Measurements from ENCODE around the gene ITGAL. TPM values are rescaled to one million over a fixed set of nuclear protein-coding genes. Genes with fewer than 3 reads are reported as not detected.
"Not testable (repeated sequence)": the region's sequence is repeated elsewhere in the genome, so short reads cannot be mapped to it uniquely, and the experiment has no call there.

The ITGAL gene
- total RNA-seq, 2 experiments from 2014 or later: 458 to 471 TPM

GRCh38 chr16:30519120-30520049 lies 46.8 kb downstream of the ITGAL start:
- DNase-seq (peak; percentile 54), ATAC-seq (peak; percentile 47)
- H3K4me3 Mint-ChIP-seq: no peak overlapping the region
- peaks cover 40% of the 10 kb centered on the region for H3K4me1 Mint-ChIP-seq (ENCODE audit: low read depth)
- peaks cover 71% of the 10 kb centered on the region for H3K36me3 Mint-ChIP-seq (ENCODE audit: low read depth)
- H3K9me3 Mint-ChIP-seq (ENCODE audit: insufficient read depth): no peaks in the 10 kb centered on the region
- H3K27me3 Mint-ChIP-seq (ENCODE audit: low read depth): no peaks in the 10 kb centered on the region
- ChIA-PET CTCF (interaction anchor here (0.8 to 3.0 kb wide), 3 partner anchors 89 to 96 kb away, joined by 3 to 10 read pairs (median 3); partner anchors contain the start of gene DCTPP1), POLR2A (interaction anchor here (0.6 to 3.6 kb wide), 7 partner anchors 9 to 176 kb away, joined by 3 to 18 read pairs (median 4); partner anchors contain the start of genes ZNF747 and ZNF764)
- peak overlapping the region; percentile 50 for H3K27ac Mint-ChIP-seq

GRCh38 chr16:30521476-30521872 lies 48.9 kb downstream of the ITGAL start:
- peaks cover 58% of the 10 kb centered on the region for H3K36me3 Mint-ChIP-seq (ENCODE audit: low read depth)
- no peaks in the 10 kb centered on the region for H3K9me3 Mint-ChIP-seq (ENCODE audit: insufficient read depth)
- H3K27ac Mint-ChIP-seq: no peak overlapping the region
- CTCF ChIA-PET: no interaction called here
- POLR2A ChIA-PET: interaction anchor here (0.7 to 1.7 kb wide), 3 partner anchors 14 to 51 kb away, joined by 3 to 5 read pairs (median 3); no protein-coding TSS in a partner anchor
- DNase-seq: no peak
- H3K4me3 Mint-ChIP-seq: no peak overlapping the region
- no peaks in the 10 kb centered on the region for H3K27me3 Mint-ChIP-seq (ENCODE audit: low read depth)
- ATAC-seq: no peak
- H3K4me1 Mint-ChIP-seq (ENCODE audit: low read depth): peaks cover 39% of the 10 kb centered on the region

GRCh38 chr16:30521873-30522641 lies 49.5 kb downstream of the ITGAL start:
- Mint-ChIP-seq H3K4me1 (ENCODE audit: low read depth) (peaks cover 34% of the 10 kb centered on the region), H3K36me3 (ENCODE audit: low read depth) (peaks cover 52% of the 10 kb centered on the region), H3K9me3 (ENCODE audit: insufficient read depth) (no peaks in the 10 kb centered on the region), H3K27ac (peak overlapping the region; percentile 1), H3K4me3 (no peak overlapping the region), H3K27me3 (ENCODE audit: low read depth) (no peaks in the 10 kb centered on the region)
- ChIA-PET CTCF (interaction anchor here (1.2 kb wide), 1 partner anchor 77 kb away, joined by 4 read pairs; no protein-coding TSS in a partner anchor), POLR2A (interaction anchor here (1.0 to 1.7 kb wide), 4 partner anchors 13 to 41 kb away, joined by 3 to 5 read pairs (median 4); no protein-coding TSS in a partner anchor)
- no peak for DNase-seq
- no peak for ATAC-seq

- ChIA-PET POLR2A (interaction anchor here (0.6 to 1.7 kb wide), 5 partner anchors 13 to 78 kb away, joined by 3 to 5 read pairs (median 3); no protein-coding TSS in a partner anchor), CTCF (interaction anchor here (0.8 to 1.2 kb wide), 2 partner anchors 43 to 76 kb away, joined by 3 to 4 read pairs; no protein-coding TSS in a partner anchor)
- peaks cover 33% of the 10 kb centered on the region for H3K4me1 Mint-ChIP-seq (ENCODE audit: low read depth)
- H3K9me3 Mint-ChIP-seq (ENCODE audit: insufficient read depth); DNase-seq; H3K27me3 Mint-ChIP-seq (ENCODE audit: low read depth); H3K4me3 Mint-ChIP-seq; ATAC-seq: not testable (repeated sequence)
- peaks cover 44% of the 10 kb centered on the region for H3K36me3 Mint-ChIP-seq (ENCODE audit: low read depth)
- peak overlapping the region; percentile 30 for H3K27ac Mint-ChIP-seq
These were observed 50.3 kb downstream of the ITGAL start for GRCh38 chr16:30522702-30523463.

GRCh38 chr16:30523768-30524574 lies 51.4 kb downstream of the ITGAL start:
- H3K27ac Mint-ChIP-seq: no peak overlapping the region
- H3K36me3 Mint-ChIP-seq (ENCODE audit: low read depth): peaks cover 36% of the 10 kb centered on the region
- no peak overlapping the region for H3K4me3 Mint-ChIP-seq
- ChIA-PET CTCF (interaction anchor here (0.9 to 1.9 kb wide), 2 partner anchors 11 to 116 kb away, joined by 3 to 12 read pairs; partner anchors contain the start of gene ZNF747), POLR2A (interaction anchor here (0.7 to 1.6 kb wide), 4 partner anchors 7 to 41 kb away, joined by 3 to 6 read pairs (median 4); no protein-coding TSS in a partner anchor)
- no peaks in the 10 kb centered on the region for H3K9me3 Mint-ChIP-seq (ENCODE audit: insufficient read depth)
- DNase-seq: no peak
- no peak for ATAC-seq
- H3K4me1 Mint-ChIP-seq (ENCODE audit: low read depth): peaks cover 30% of the 10 kb centered on the region
- no peaks in the 10 kb centered on the region for H3K27me3 Mint-ChIP-seq (ENCODE audit: low read depth)

- Mint-ChIP-seq H3K4me3 (no peak overlapping the region), H3K27me3 (ENCODE audit: low read depth) (no peaks in the 10 kb centered on the region), H3K36me3 (ENCODE audit: low read depth) (peaks cover 27% of the 10 kb centered on the region), H3K9me3 (ENCODE audit: insufficient read depth) (no peaks in the 10 kb centered on the region), H3K27ac (no peak overlapping the region), H3K4me1 (ENCODE audit: low read depth) (peaks cover 23% of the 10 kb centered on the region)
- ATAC-seq (no peak), DNase-seq (no peak)
- CTCF ChIA-PET: interaction anchor here (0.8 to 1.9 kb wide), 7 partner anchors 10 to 115 kb away, joined by 3 to 12 read pairs (median 3); partner anchors contain the start of genes DCTPP1 and ZNF747
- POLR2A ChIA-PET: interaction anchor here (0.7 to 1.6 kb wide), 10 partner anchors 8 to 134 kb away, joined by 3 to 6 read pairs (median 4); partner anchors contain the start of genes FBRS, ZNF689 and ZNF747
These were observed 52.3 kb downstream of the ITGAL start for GRCh38 chr16:30524575-30525568.

GRCh38 chr16:30525844-30526136 lies 53.2 kb downstream of the ITGAL start:
- H3K4me3 Mint-ChIP-seq: peak overlapping the region; percentile 78
- ATAC-seq: no peak
- ChIA-PET CTCF (interaction anchor here (0.8 to 1.9 kb wide), 5 partner anchors 10 to 96 kb away, joined by 3 to 12 read pairs (median 4); partner anchors contain the start of genes DCTPP1 and ZNF747), POLR2A (interaction anchor here (1.2 to 1.6 kb wide), 3 partner anchors 43 to 133 kb away, joined by 3 to 6 read pairs (median 3); partner anchors contain the start of gene FBRS)
- peak overlapping the region; percentile 72 for H3K27ac Mint-ChIP-seq
- peaks cover 30% of the 10 kb centered on the region for H3K4me1 Mint-ChIP-seq (ENCODE audit: low read depth)
- H3K36me3 Mint-ChIP-seq (ENCODE audit: low read depth): peaks cover 21% of the 10 kb centered on the region
- H3K27me3 Mint-ChIP-seq (ENCODE audit: low read depth): no peaks in the 10 kb centered on the region
- H3K9me3 Mint-ChIP-seq (ENCODE audit: insufficient read depth): no peaks in the 10 kb centered on the region
- DNase-seq: no peak

- POLR2A ChIA-PET: interaction anchor here (0.7 to 1.6 kb wide), 8 partner anchors 9 to 132 kb away, joined by 3 to 6 read pairs (median 4); partner anchors contain the start of genes FBRS, ZNF747 and ZNF785
- DNase-seq (peak; percentile 34), ATAC-seq (peak; percentile 31)
- H3K36me3 Mint-ChIP-seq (ENCODE audit: low read depth): peaks cover 25% of the 10 kb centered on the region
- peaks cover 32% of the 10 kb centered on the region for H3K4me1 Mint-ChIP-seq (ENCODE audit: low read depth)
- H3K27ac Mint-ChIP-seq: peak within 1 kb of the TSS; percentile 75
- peak within 1 kb of the TSS; percentile 78 for H3K4me3 Mint-ChIP-seq
- no peaks in the 10 kb centered on the region for H3K9me3 Mint-ChIP-seq (ENCODE audit: insufficient read depth)
- CTCF ChIA-PET: interaction anchor here (1.0 to 1.9 kb wide), 4 partner anchors 9 to 96 kb away, joined by 3 to 12 read pairs (median 6); partner anchors contain the start of genes DCTPP1 and ZNF747
- H3K27me3 Mint-ChIP-seq (ENCODE audit: low read depth): no peaks in the 10 kb centered on the region
These were observed 53.7 kb downstream of the ITGAL start, which contains the start of gene ZNF768 for GRCh38 chr16:30526137-30526822. Gene ZNF768 (minus strand): TSS chr16:30526566. CDS start chr16:30526413, 153 bp downstream.
